H1 (cell line): ENCODE data around the gene ODF4. TPM values are rescaled to one million over a fixed set of nuclear protein-coding genes. Genes with fewer than 3 reads are reported as not detected.

Experiments
- CTCF ChIA-PET: fragments of 300-600 bp; sonication (Branson Sonifier 250); formaldehyde crosslinking; loops from one replicate; lab custom pipeline; 2021; ENCODE audit not compliant: partially characterized antibody; lab: Charles Lee
- POLR2A ChIA-PET: fragments of 300-600 bp; sonication (Branson Sonifier 250); formaldehyde crosslinking; loops from one replicate; lab custom pipeline; 2021; ENCODE audit warnings: inconsistent platforms; ENCODE audit not compliant: partially characterized antibody; lab: Charles Lee
- DNase-seq, 2 experiments: peaks; one replicate each; pipeline versions ENCODE4 v3.0.0 to v3.0.0-alpha.2; 2010 to 2022; ENCODE audit warnings: low spot score in 2 of 2, low read depth in 1 of 2, mixed read lengths in 1 of 2
- FAIRE-seq: peaks from 2 replicates; lab custom pipeline; 2011; peaks lifted over from hg19 to GRCh38; lab: Jason Lieb, UNC
- H2AFZ ChIP-seq: 2 replicates; pipeline ENCODE4 v1.8.1; 2012; ENCODE audit warnings: low read length, inconsistent platforms
- H2AK5ac ChIP-seq: 2 replicates; pipeline ENCODE4 v1.6.1; 2013; ENCODE audit warnings: low read depth, low read length
- H2BK120ac ChIP-seq: replicated peaks from 2 replicates; pipeline ENCODE3; 2013; ENCODE audit warnings: low read depth, low read length, inconsistent platforms
- H2BK12ac ChIP-seq: 2 replicates; pipeline ENCODE4 v1.6.1; 2013; ENCODE audit warnings: low read depth, low read length
- H2BK15ac ChIP-seq: 2 replicates; pipeline ENCODE4 v1.6.1; 2013; ENCODE audit warnings: low read length
- H2BK20ac ChIP-seq: 2 replicates; pipeline ENCODE4 v1.6.1; 2013; ENCODE audit warnings: low read length
- H2BK5ac ChIP-seq: 2 replicates; pipeline ENCODE4 v1.6.1; 2013; ENCODE audit warnings: low read depth, low read length
- H3K14ac ChIP-seq: 2 replicates; pipeline ENCODE4 v1.6.1; 2013; ENCODE audit warnings: inconsistent platforms; ENCODE audit not compliant: insufficient read length
- H3K18ac ChIP-seq: 2 replicates; pipeline ENCODE4 v1.6.1; 2013; ENCODE audit warnings: low read length; ENCODE audit errors: extremely low read depth
- H3K23ac ChIP-seq: 2 replicates; pipeline ENCODE4 v1.6.1; 2013; ENCODE audit warnings: inconsistent platforms; ENCODE audit not compliant: insufficient read length
- H3K23me2 ChIP-seq: 2 replicates; pipeline ENCODE4 v1.6.1; 2013; ENCODE audit warnings: low read depth, low read length
- H3K27ac ChIP-seq: 2 replicates; pipeline ENCODE4 v1.6.1; 2011; ENCODE audit warnings: low read depth, low read length, inconsistent platforms
- H3K27me3 ChIP-seq, 4 experiments: replicated peaks in 1 of 4; 1 replicate in 1 of 4; 2 replicates in 3 of 4; pipeline versions ENCODE4 v1.6.1 to v1.8.1; 2011 to 2013; ENCODE audit warnings: low read length in 3 of 4, mild to moderate bottlenecking in 3 of 4, inconsistent platforms in 2 of 4, mixed read lengths in 2 of 4, moderate library complexity in 1 of 4; ENCODE audit not compliant: control insufficient read depth in 3 of 4, insufficient read depth in 3 of 4; ENCODE audit errors: extremely low read depth in 1 of 4
- H3K36me3 ChIP-seq, 4 experiments: 2 replicates each; pipeline versions ENCODE4 v1.6.1 to v1.8.1; 2011 to 2013; ENCODE audit warnings: mild to moderate bottlenecking in 4 of 4, low read length in 3 of 4, moderate library complexity in 2 of 4, control low read depth in 1 of 4, inconsistent platforms in 1 of 4; ENCODE audit not compliant: insufficient read depth in 4 of 4, control insufficient read depth in 2 of 4
- H3K4ac ChIP-seq: replicated peaks from 2 replicates; pipeline ENCODE3; 2013; ENCODE audit warnings: low read length, low read depth, mixed read lengths, inconsistent platforms; ENCODE audit not compliant: insufficient read length
- H3K4me1 ChIP-seq, 4 experiments: replicated peaks in 1 of 4; 1 replicate in 1 of 4; 2 replicates in 3 of 4; pipeline versions ENCODE4 v1.6.1 to v1.8.1; 2011 to 2013; ENCODE audit warnings: low read length in 3 of 4, inconsistent platforms in 2 of 4, mixed read lengths in 1 of 4; ENCODE audit not compliant: insufficient read depth in 4 of 4, control insufficient read depth in 3 of 4
- H3K4me2 ChIP-seq, 2 experiments: 2 replicates each; pipeline versions ENCODE4 v1.6.1 to v1.8.1; 2011 to 2013; ENCODE audit warnings: low read depth in 2 of 2, low read length in 2 of 2, control low read depth in 1 of 2, inconsistent platforms in 1 of 2, mild to moderate bottlenecking in 1 of 2; ENCODE audit not compliant: insufficient read depth in 1 of 2
- H3K4me3 ChIP-seq, 4 experiments: fragments of 200-600, 300-600 bp in 1 of 4; sonication (generic), shearing (Covaris generic), sonication (Bioruptor Twin) in 1 of 4; 2 replicates each; pipeline versions ENCODE4 v1.5.1 to v1.8.1; 2011 to 2016; ENCODE audit warnings: low read length in 4 of 4, low read depth in 3 of 4, control low read depth in 2 of 4, inconsistent platforms in 2 of 4, mild to moderate bottlenecking in 2 of 4, mixed read lengths in 1 of 4, moderate library complexity in 1 of 4; ENCODE audit not compliant: insufficient read depth in 2 of 4; ENCODE audit errors: extremely low read depth in 1 of 4
- H3K56ac ChIP-seq: replicated peaks from 2 replicates; pipeline ENCODE3; 2013; ENCODE audit warnings: low read depth, mild to moderate bottlenecking, mixed read lengths, low read length, inconsistent platforms; ENCODE audit not compliant: insufficient read length
- H3K79me1 ChIP-seq: 2 replicates; pipeline ENCODE4 v1.6.1; 2013; ENCODE audit warnings: low read depth, low read length, control low read depth
- H3K79me2 ChIP-seq, 2 experiments: 2 replicates each; pipeline versions ENCODE4 v1.6.1 to v1.8.1; 2012 to 2013; ENCODE audit warnings: low read length in 2 of 2, mild to moderate bottlenecking in 2 of 2, inconsistent platforms in 1 of 2; ENCODE audit not compliant: insufficient read depth in 2 of 2, control insufficient read depth in 1 of 2
- H3K9ac ChIP-seq, 4 experiments: replicated peaks in 1 of 4; 1 replicate in 1 of 4; 2 replicates in 3 of 4; pipeline versions ENCODE4 v1.6.1 to v1.8.1; 2011 to 2013; ENCODE audit warnings: low read depth in 3 of 4, low read length in 3 of 4, control low read depth in 2 of 4, mild to moderate bottlenecking in 2 of 4, moderate library complexity in 2 of 4, inconsistent platforms in 1 of 4; ENCODE audit errors: extremely low read depth in 1 of 4
- H3K9me3 ChIP-seq, 2 experiments: 2 replicates each; pipeline versions ENCODE4 v1.6.1 to v1.8.1; 2012 to 2013; ENCODE audit warnings: mild to moderate bottlenecking in 2 of 2, moderate library complexity in 2 of 2, control low read depth in 1 of 2, inconsistent platforms in 1 of 2, low read depth in 1 of 2, low read length in 1 of 2, mixed read lengths in 1 of 2; ENCODE audit not compliant: insufficient read depth in 2 of 2
- H4K20me1 ChIP-seq, 2 experiments: replicated peaks in 1 of 2; 2 replicates each; pipeline versions ENCODE3 to v1.8.1; 2011 to 2013; ENCODE audit warnings: inconsistent platforms in 2 of 2, low read length in 2 of 2, mild to moderate bottlenecking in 1 of 2; ENCODE audit not compliant: insufficient read depth in 2 of 2, control insufficient read depth in 1 of 2
- H4K5ac ChIP-seq: 2 replicates; pipeline ENCODE4 v1.6.1; 2013; ENCODE audit warnings: low read length, low read depth, mixed read lengths, inconsistent platforms; ENCODE audit not compliant: insufficient read length
- H4K8ac ChIP-seq: 2 replicates; pipeline ENCODE4 v1.8.0; 2013; ENCODE audit warnings: mild to moderate bottlenecking, moderate library complexity, low read length, inconsistent platforms; ENCODE audit not compliant: insufficient read depth; ENCODE audit errors: extremely low read depth
- H4K91ac ChIP-seq: replicated peaks from 2 replicates; pipeline ENCODE3; 2013; ENCODE audit warnings: low read length, mixed read lengths, inconsistent platforms; ENCODE audit not compliant: insufficient read length
- CBX5 ChIP-seq: fragments of 300-800, 300-1000 bp; sonication (generic); IDR thresholded peaks from 2 replicates; pipeline ENCODE4 v1.7.1; 2016; ENCODE audit warnings: antibody characterized with exemption, low read length, low read depth
- EP300 ChIP-seq, 2 experiments: IDR thresholded peaks; 1 replicate in 1 of 2; 2 replicates in 1 of 2; pipeline ENCODE4 v1.6.1; 2011 to 2012; ENCODE audit warnings: low read depth in 2 of 2, low read length in 2 of 2, mild to moderate bottlenecking in 2 of 2, borderline replicate concordance in 1 of 2, inconsistent platforms in 1 of 2, moderate library complexity in 1 of 2
- GABPA ChIP-seq: IDR thresholded peaks from 2 replicates; pipeline ENCODE4 v1.6.1; 2011; ENCODE audit warnings: mild to moderate bottlenecking, low read length, moderate library complexity, borderline replicate concordance; ENCODE audit not compliant: insufficient read depth
- NANOG ChIP-seq: IDR thresholded peaks from 2 replicates; pipeline ENCODE4 v1.6.1; 2011; ENCODE audit warnings: low read length, low read depth, mild to moderate bottlenecking, inconsistent platforms; ENCODE audit not compliant: insufficient read depth, poor library complexity, severe bottlenecking
- RAD21 ChIP-seq, 2 experiments: IDR thresholded peaks in 1 of 2; conservative IDR thresholded peaks in 1 of 2; 2 replicates each; pipeline ENCODE4 v1.6.1; 2011; ENCODE audit warnings: low read depth in 2 of 2, low read length in 2 of 2, improper control_type of control experiment in 1 of 2, inconsistent platforms in 1 of 2, mild to moderate bottlenecking in 1 of 2, moderate library complexity in 1 of 2
- TEAD4 ChIP-seq: IDR thresholded peaks from 2 replicates; pipeline ENCODE4 v1.6.1; 2012; ENCODE audit warnings: low read depth, low read length, inconsistent platforms, mixed read lengths
- WGBS, 2 experiments: shearing (Covaris generic) in 1 of 2; methylation state at CpG; one replicate each; pipeline versions ENCODE4 v1.1.6 to v1.1.7; 2013 to 2015; ENCODE audit warnings: low lambda C conversion rate in 2 of 2, mixed read lengths in 2 of 2, inconsistent platforms in 1 of 2, low coverage in 1 of 2, missing lambda C conversion rate in 1 of 2; ENCODE audit not compliant: insufficient replicate concordance in 2 of 2, insufficient coverage in 1 of 2, insufficient read length in 1 of 2; ENCODE audit errors: extremely low coverage in 1 of 2, missing lambda C conversion rate in 1 of 2; 5-methylcytosine and 5-hydroxymethylcytosine counted together
- polyA plus RNA-seq, 7 experiments: library from polyadenylated mRNA; depleted of rRNA in 3 of 7; stranded (reverse) in 5 of 7; unstranded in 2 of 7; fragments of >200 nt in 5 of 7; fragments of 200-250 nt in 2 of 7; gene quantifications; 1 replicate in 5 of 7; 2 replicates in 1 of 7; 4 replicates in 1 of 7; pipeline versions ENCODE4 v1.2.1 to v1.2.3, GENCODE V29; 2011 to 2013; ENCODE audit warnings: missing spikeins in 2 of 7, mixed read lengths in 2 of 7
- total RNA-seq: library from RNA; stranded (reverse); fragmentation: NEBNext Ultra II Directional; extraction: Animal tissue kit (Norgen Biotek cat#: 25700); gene quantifications from 2 replicates; pipeline ENCODE4 v1.2.1, GENCODE V29; 2021
- TF ChIP-seq, protein P1 (sequence below): IDR thresholded peaks from 2 replicates; pipeline ENCODE4 v1.6.1; 2011; ENCODE audit warnings: low read length, improper control_type of control experiment

The ODF4 gene
- total and polyA plus RNA-seq, 2 of the 8 experiments (the other 6 are each of a cell fraction or from before 2014, with no cell fraction given): not detected

DNA sequence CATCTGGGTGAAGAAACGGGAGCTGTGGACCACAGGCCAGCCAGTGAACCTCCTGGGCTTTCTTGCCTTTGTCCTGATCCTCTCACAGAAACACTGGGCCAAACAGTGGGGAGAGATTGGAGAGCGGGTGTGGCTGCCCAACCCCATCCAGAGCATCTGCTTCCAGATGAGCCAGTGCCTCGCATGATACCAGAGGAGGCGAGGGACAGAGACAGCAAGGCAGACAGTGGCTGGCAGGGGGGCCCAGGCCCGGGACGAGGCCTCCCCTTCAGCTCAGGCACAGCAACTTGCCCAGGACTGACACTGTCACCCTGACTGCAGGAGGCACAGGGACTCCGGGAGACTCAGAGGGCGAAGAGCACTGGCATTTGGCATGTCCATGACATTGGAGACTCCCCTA is 17.6 kb upstream of the ODF4 start:
- Histone ChIP-seq H2BK12ac (no peak overlapping the region), H3K4me3 (no peak overlapping the region), H3K14ac (no peak overlapping the region), H3K79me1 (no peaks in the 10 kb centered on the region), H4K8ac (peak overlapping the region; percentile 66), H2AFZ (no peak overlapping the region), H4K5ac (no peak overlapping the region), H2BK5ac (no peak overlapping the region), H3K9me3 (no peaks in the 10 kb centered on the region), H2BK120ac (no peak overlapping the region), H3K18ac (no peak overlapping the region), H3K4me1 (peaks cover 0 to 8% (median 5%) of the 10 kb centered on the region in 4 experiments; a peak in 5 of 7 replicates), H3K23ac (no peak overlapping the region), H2AK5ac (no peak overlapping the region), H3K56ac (no peak overlapping the region), H3K36me3 (no peaks in the 10 kb centered on the region), H3K27me3 (peaks cover under 1 to 11% (median 10%) of the 10 kb centered on the region in 4 experiments), H4K91ac (no peak overlapping the region), H3K27ac (no peak overlapping the region), H3K23me2 (peaks cover 7% of the 10 kb centered on the region; the same call in 1 of the 2 replicates), H4K20me1 (no peaks in the 10 kb centered on the region), H2BK15ac (peak overlapping the region; percentile 3; the same call in 1 of the 2 replicates), H3K4me2 (no peak overlapping the region), H3K4ac (no peak overlapping the region), H2BK20ac (no peak overlapping the region), H3K79me2 (no peaks in the 10 kb centered on the region), H3K9ac (no peak overlapping the region)
- FAIRE-seq (no peak), DNase-seq (no peak)
- ChIA-PET POLR2A (interaction anchor here (0.8 to 1.2 kb wide), 2 partner anchors 16 to 55 kb away, joined by 3 to 4 read pairs; partner anchors contain the start of gene KRABD2), CTCF (interaction anchor here (1.6 kb wide), 1 partner anchor 39 kb away, joined by 5 read pairs; no protein-coding TSS in a partner anchor)
- 82% methylated on average over 8 of the region's 8 CpGs; no CpG with 5 or more reads in 1 of the 2 experiments for WGBS, 2 experiments
- TF ChIP-seq EP300 (IDR thresholded peaks at IDR 0.05; ENCODE audit: borderline replicate concordance in 1 of 2, low read depth in 2 of 2, low read length in 2 of 2) (no peak), GABPA (no peak), TEAD4 (no peak), RAD21 (IDR thresholded peaks at IDR 0.05 in 1 of 2, conservative IDR thresholded peaks at IDR 0.05 in 1 of 2; ENCODE audit: low read depth in 2 of 2, low read length in 2 of 2) (no peak), CBX5 (no peak), NANOG (no peak)
- TF ChIP-seq, protein P1, sequence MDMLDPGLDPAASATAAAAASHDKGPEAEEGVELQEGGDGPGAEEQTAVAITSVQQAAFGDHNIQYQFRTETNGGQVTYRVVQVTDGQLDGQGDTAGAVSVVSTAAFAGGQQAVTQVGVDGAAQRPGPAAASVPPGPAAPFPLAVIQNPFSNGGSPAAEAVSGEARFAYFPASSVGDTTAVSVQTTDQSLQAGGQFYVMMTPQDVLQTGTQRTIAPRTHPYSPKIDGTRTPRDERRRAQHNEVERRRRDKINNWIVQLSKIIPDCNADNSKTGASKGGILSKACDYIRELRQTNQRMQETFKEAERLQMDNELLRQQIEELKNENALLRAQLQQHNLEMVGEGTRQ: no peak
